ENCODE results near the gene DYRK1A.

DNA sequence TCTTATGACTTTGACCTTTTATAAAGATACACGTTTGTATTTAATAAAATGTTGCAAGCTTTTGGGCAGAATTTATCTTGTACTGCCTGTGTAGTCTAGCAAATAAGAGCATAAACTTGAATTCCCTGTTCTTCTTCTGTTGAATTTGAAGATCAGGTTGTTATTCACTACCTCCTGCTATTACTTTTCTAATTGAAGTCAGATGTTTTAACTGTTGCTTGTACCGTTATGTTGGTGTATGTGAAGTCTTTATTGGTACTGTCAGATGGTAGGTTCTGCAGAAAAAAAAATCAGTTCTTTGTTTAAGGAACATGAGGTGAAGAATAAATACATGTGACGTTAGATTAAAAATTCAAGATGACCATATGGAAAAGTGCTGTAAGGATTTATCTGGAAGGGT is 69.1 kb downstream of the DYRK1A start:
- TF ChIP-seq TCF7L2 (IDR thresholded peaks at IDR 0.05; ENCODE audit: borderline replicate concordance, extremely low read depth, insufficient read depth, insufficient read length) (no peak), CTCF (IDR thresholded peaks at IDR 0.05 in 2 of 3, conservative IDR thresholded peaks at IDR 0.05 in 1 of 3; ENCODE audit: borderline replicate concordance in 1 of 3, insufficient read depth in 1 of 3, low read depth in 2 of 3, low read length in 2 of 3) (no peak), SIN3A (IDR thresholded peaks at IDR 0.05; ENCODE audit: low read depth) (no peak), POLR2A (IDR thresholded peaks at IDR 0.05; ENCODE audit: borderline replicate concordance, extremely low read depth, insufficient read depth, insufficient read length) (no peak), POLR2AphosphoS5 (IDR thresholded peaks at IDR 0.05; ENCODE audit: low read depth, low read length) (no peak), EZH2 (IDR thresholded peaks at IDR 0.05) (no peak), RAD21 (IDR thresholded peaks at IDR 0.05; ENCODE audit: low read depth) (no peak)
